Stimulated activated CD4-positive, alpha-beta T cell treated with anti-CD3 and anti-CD28 coated beads, TNF-alpha, amount 100 ng/mL, for 4 hours (primary cell): ENCODE measurements around the gene SMYD3.
"Not testable (repeated sequence)": the region's sequence is repeated elsewhere in the genome, so short reads cannot be mapped to it uniquely, and the experiment has no call there.

Experiments used
- DNase-seq, 3 experiments: peaks; one replicate each; pipeline ENCODE4 v3.0.0-alpha.2; 2020; ENCODE audit warnings: low read depth in 3 of 3

SMYD3 gene

GRCh38 chr1:245774196-245774595 lies 732.9 kb downstream of the SMYD3 start:
- DNase-seq: no peak

- DNase-seq: no peak
Measured at GRCh38 chr1:245773344-245773743, 733.7 kb downstream of the SMYD3 start.

DNA sequence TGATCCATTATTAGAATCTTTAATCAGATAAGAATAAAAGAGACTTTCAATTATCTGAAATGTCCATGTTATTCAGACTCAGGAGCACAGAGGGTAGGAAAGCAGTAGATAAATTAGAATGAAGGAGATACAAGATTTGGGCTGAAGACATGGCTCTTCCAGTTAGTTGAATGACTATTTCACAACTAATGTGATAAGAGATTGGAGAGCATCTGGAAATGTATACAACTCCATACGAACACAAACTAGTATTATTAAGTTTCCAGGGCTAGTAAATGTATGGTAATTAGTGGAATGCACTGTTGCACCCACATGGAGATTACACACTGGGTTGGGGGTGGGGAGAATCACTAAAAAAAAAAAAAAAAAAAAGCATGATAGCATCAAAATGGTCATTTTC lies 734.3 kb downstream of the SMYD3 start:
- DNase-seq: no peak

DNA sequence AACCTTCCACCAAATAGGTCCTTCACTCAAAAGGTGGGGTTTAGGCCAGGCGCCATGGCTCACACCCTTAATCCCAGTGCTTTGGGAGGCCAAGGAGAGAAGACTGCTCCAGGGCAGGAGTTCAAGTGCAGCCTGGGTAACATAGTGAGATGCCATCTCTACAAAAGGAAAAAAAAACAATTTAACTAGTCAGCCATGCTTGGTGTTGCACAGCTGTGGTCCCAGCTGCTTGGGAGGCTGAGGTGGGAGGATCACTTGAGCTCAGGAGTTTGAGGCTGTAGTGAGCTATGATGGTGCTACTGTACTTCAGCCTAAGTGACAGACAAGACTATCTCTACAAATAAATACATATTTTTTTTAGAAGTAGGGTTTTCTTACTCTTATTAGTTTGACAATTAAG lies 734.8 kb downstream of the SMYD3 start:
- DNase-seq: no peak

- no peak for DNase-seq
Measured at GRCh38 chr1:245771511-245772281, 735.4 kb downstream of the SMYD3 start.

- no peak for DNase-seq
Measured at GRCh38 chr1:245770156-245770555, 736.9 kb downstream of the SMYD3 start.

DNA sequence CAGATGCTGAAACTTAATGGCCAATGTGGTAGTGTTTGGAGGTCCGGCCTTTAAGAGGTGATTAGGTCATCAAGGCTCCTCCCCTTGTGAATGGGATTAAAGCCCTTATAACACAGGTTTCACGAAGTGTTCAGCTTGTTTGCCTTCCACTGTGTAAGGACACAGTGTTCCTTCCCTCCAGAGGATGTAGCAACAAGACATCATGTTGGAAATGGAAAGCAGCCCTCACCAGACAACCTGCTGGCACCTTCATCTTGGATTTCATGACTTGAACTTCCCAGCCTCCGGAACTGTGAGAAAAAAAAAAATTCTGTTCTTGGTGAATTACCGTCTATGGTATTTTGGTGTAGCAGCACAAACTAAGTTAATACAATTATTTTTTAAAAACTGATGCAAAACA lies 738.5 kb downstream of the SMYD3 start:
- DNase-seq: no peak

- DNase-seq: no peak
Measured at GRCh38 chr1:245765230-245766000, 741.7 kb downstream of the SMYD3 start.

DNA sequence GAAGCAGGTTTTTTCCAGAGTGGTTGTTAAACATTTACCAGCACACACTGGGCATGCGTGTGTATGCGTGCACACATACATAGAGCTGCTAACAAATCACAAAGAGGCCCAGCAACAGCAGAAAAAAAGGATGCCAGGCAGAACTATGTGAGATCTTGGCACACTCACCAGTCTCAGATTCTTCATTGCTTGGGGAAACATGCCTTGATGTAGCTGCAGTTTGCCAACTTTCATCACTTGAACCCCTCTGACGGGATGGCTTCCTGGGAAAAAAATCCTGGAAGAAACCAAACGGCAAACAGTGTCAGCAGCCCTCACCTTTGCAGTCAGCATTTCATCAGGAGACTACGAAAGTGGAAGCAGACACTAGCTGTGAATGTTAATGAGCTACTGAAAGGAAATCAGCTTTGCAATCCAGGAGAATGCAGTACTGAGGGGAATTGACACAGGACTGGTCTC lies 743.2 kb downstream of the SMYD3 start:
- DNase-seq: no peak

- no peak for DNase-seq
Measured at GRCh38 chr1:245762396-245762910, 744.6 kb downstream of the SMYD3 start.

DNA sequence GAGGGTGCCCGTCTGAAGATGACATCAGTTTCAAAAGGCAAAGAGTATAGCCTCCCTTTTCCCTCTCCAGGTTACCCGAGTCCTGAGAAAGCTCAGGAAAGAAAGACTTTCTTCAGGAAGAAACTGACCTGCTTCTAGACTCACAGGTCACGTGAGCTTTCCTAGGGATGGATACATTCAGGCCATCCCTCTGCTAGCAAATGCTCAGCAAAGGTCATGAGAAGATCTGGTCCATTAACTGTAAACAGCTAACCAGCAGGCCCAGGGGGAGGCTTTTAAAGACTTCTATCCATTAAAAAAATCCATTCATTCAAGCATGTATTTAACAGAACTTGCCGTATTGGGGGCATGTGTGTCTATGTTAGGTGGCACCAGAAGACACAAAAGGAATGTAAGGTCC lies 746.8 kb downstream of the SMYD3 start:
- DNase-seq: no peak

DNA sequence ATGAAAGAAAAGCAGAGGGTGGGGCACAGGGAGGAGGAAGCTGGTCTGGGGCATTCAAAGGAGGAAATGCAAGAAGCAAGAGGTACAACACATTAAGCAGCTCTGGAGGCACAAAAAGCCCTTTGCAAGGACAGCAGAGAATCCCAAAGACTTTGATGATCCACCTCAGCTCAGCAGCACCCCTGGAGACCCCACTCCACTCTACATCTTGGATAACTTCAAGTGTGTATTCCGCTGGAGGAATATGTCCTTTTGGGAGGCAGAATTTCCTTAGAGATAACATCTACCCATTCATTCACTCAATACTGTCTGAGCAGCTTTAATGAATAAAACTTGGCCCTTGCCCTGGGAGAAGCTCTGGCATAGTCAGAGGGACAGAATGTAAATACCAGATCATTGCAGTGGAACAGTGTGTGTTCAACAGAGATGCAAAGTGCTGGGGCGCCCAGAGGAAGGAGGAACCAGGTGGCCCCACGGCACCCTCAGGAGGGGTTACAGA lies 752.6 kb downstream of the SMYD3 start:
- DNase-seq: no peak

DNA sequence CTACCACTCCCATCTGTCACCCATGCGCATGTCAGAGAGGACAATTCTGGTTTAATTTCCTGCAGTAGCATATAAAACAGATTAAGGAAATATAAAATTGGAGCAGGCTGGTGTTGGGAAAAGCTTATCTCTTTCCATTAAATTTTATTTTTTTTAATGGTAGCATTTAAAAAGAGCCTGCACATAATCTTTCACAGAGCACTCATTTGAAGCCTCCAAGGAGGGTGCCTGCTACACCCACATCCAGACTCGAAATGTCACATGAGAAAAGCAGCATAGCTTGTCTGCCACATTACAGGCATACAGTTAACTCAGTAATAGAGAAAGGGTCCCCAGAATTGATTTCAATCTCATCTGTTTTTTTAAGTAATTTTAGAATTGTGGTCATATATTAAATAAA lies 753.3 kb downstream of the SMYD3 start:
- no peak for DNase-seq

GRCh38 chr1:245752561-245752960 lies 754.5 kb downstream of the SMYD3 start:
- no peak for DNase-seq

GRCh38 chr1:245751726-245752470 lies 755.2 kb downstream of the SMYD3 start:
- no peak for DNase-seq

GRCh38 chr1:245751116-245751515 lies 756.0 kb downstream of the SMYD3 start:
- no peak for DNase-seq

DNA sequence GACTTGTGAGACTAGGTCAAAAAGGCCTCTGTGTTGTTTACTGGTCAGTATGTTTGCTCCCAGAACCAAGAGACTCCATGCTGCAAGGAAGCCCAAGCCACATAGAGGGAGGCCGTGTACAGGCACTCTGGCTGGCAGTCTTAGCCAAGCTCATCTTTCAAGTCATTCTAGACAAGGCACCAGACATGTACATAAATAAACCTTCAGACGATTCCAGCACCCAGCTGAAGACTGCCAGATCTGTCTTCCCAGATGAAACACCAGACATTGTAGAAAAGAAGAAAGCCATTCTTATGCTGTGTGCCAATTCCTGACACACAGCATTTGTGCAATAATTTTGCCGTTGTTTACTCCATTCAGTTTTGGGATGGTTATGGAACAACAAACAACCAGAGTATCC lies 756.8 kb downstream of the SMYD3 start:
- DNase-seq: no peak

DNA sequence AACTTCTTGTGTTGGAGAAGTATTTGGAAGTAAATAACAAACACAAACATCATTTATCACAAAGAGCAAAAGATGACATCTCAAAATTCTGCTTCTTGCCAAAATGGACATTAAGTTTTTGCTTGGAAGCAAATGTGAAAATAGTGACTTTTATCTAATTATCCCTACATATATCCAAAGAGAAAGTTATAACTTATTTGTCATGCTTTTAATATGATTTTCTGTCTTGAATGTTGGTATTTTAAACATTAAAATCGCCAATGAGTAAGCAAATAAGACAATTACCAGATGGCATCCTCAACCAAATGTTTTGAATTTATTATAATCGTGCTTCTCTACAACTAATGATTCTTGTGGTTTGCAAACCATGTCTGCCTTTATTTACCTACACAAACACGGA lies 758.0 kb downstream of the SMYD3 start:
- no peak for DNase-seq

- DNase-seq: no peak
Measured at GRCh38 chr1:245748646-245749045, 758.4 kb downstream of the SMYD3 start.

DNA sequence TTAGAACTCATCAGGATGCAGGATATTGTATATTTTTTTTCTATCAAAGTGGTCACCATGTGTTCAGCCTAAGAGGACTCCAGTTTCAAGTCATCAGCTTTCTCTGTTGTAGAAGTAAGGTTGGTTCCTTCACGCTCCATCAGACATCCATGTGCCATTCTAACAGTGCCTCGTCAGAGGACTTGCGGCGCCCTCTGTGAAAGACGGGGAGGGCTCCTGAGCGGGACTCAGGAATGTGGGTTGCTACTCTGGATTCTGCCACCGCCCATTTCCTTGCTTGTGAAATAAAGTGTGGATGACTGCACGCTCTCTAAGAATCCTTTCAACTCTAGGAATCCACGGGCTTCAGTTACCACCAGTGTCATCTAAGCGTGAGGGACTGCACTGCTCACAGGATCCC lies 758.8 kb downstream of the SMYD3 start:
- DNase-seq: no peak

GRCh38 chr1:245742896-245743295 lies 764.2 kb downstream of the SMYD3 start:
- no peak for DNase-seq

GRCh38 chr1:245740336-245740735 lies 766.7 kb downstream of the SMYD3 start:
- not testable (repeated sequence) for DNase-seq
